A673 (cell line): Measurements from ENCODE around the gene KCNMA1.

Experiments used
- CTCF ChIP-seq: fragments of 300-800, 200-600 bp; sonication (generic); conservative IDR thresholded peaks from 2 replicates; pipeline ENCODE4 v1.5.1; 2017; ENCODE audit warnings: low read depth, mild to moderate bottlenecking, antibody characterized with exemption, low read length, moderate library complexity, mixed read lengths
- EZH2 ChIP-seq: fragments of 200-600 bp; sonication (generic); IDR thresholded peaks from 2 replicates; pipeline ENCODE4 v1.6.1; 2017; ENCODE audit warnings: borderline replicate concordance, low read depth, mild to moderate bottlenecking, mixed read lengths, antibody characterized with exemption, low read length; ENCODE audit not compliant: poor library complexity, severe bottlenecking

- no peak for TF ChIP-seq CTCF
- no peak for TF ChIP-seq EZH2
Measured at GRCh38 chr10:77638321-77639101, 903 bp upstream of the KCNMA1 start.
